Thyroid gland (tissue), 4 donors: Measurements from ENCODE around the gene SSTR4. TPM values are rescaled to one million over a fixed set of nuclear protein-coding genes. Genes with fewer than 3 reads are reported as not detected.

Experiments used
- DNase-seq, 2 donors: peaks; one replicate each; pipeline ENCODE4 v3.0.0-alpha.2; 2019
- H3K27ac ChIP-seq, 3 donors: fragments of 200-600 bp; sonication (generic); 1 replicate in 2 of 3; 2 replicates in 1 of 3; pipeline ENCODE4 v1.5.1; 2016 to 2019; ENCODE audit warnings: mild to moderate bottlenecking in 1 of 3, moderate library complexity in 1 of 3
- H3K27me3 ChIP-seq: fragments of 200-600 bp; sonication (generic); one replicate; pipeline ENCODE4 v1.5.1; 2019
- H3K36me3 ChIP-seq, 2 donors: fragments of 200-600 bp; sonication (generic); one replicate each; pipeline ENCODE4 v1.5.1; 2016 to 2019
- H3K4me1 ChIP-seq, 2 donors: fragments of 200-600 bp; sonication (generic); one replicate each; pipeline ENCODE4 v1.5.1; 2017 to 2019
- H3K4me3 ChIP-seq, 3 donors: fragments of 200-600 bp; sonication (generic); replicated peaks in 1 of 3; 1 replicate in 2 of 3; 2 replicates in 1 of 3; pipeline ENCODE4 v1.5.1; 2016; ENCODE audit warnings: mild to moderate bottlenecking in 1 of 3
- H3K9me3 ChIP-seq: fragments of 200-600 bp; sonication (generic); one replicate; pipeline ENCODE4 v1.5.1; 2017
- CTCF ChIP-seq, 6 experiments: fragments of 200-600 bp in 3 of 6; fragments of 450-650 bp in 3 of 6; sonication (generic) in 3 of 6; IDR thresholded peaks; one replicate each; pipeline ENCODE4 v1.5.1; 2016 to 2019; ENCODE audit warnings: antibody characterized with exemption in 6 of 6, mild to moderate bottlenecking in 2 of 6, inconsistent platforms in 1 of 6, moderate library complexity in 1 of 6
- POLR2A ChIP-seq, 2 donors: fragments of 450-650 bp; IDR thresholded peaks; one replicate each; pipeline ENCODE4 v1.6.1; 2017; ENCODE audit warnings: antibody characterized with exemption in 2 of 2, mild to moderate bottlenecking in 2 of 2, moderate library complexity in 1 of 2
- WGBS, 2 donors: methylation state at CpG; one replicate each; pipeline ENCODE4 v1.1.5; 2017; 5-methylcytosine and 5-hydroxymethylcytosine counted together
- intact Hi-C: fragments of 100-400 bp; cut with DNase I; formaldehyde crosslinking; loops from one replicate; pipeline ENCODE4 v1.15.1; 2023
- total RNA-seq, 4 donors: library from RNA; depleted of rRNA; stranded (reverse); fragments of >200 nt; gene quantifications; one replicate each; pipeline ENCODE4 v1.2.3, GENCODE V29; 2016

SSTR4 gene
- total RNA-seq, 4 donors from 2014 or later: not detected

GRCh38 chr20:23008667-23009066 lies 26.4 kb upstream of the SSTR4 start:
- no peak for TF ChIP-seq POLR2A (IDR thresholded peaks at IDR 0.05)
- no peak for TF ChIP-seq CTCF (IDR thresholded peaks at IDR 0.05)
- intact Hi-C loops: no loop called here
- H3K27me3 ChIP-seq: no peaks in the 10 kb centered on the region
- 82 to 96% methylated on average over 2 of the region's 2 CpGs for WGBS, 2 donors
- H3K9me3 ChIP-seq: no peaks in the 10 kb centered on the region
- no peak overlapping the region for H3K4me3 ChIP-seq
- H3K36me3 ChIP-seq: no peaks in the 10 kb centered on the region
- H3K4me1 ChIP-seq: no peaks in the 10 kb centered on the region
- H3K27ac ChIP-seq: no peak overlapping the region
- no peak for DNase-seq

- H3K4me3 ChIP-seq: no peak overlapping the region
- H3K4me1 ChIP-seq: no peaks in the 10 kb centered on the region
- TF ChIP-seq CTCF (IDR thresholded peaks at IDR 0.05) (no peak), POLR2A (IDR thresholded peaks at IDR 0.05) (no peak)
- no peak overlapping the region for H3K27ac ChIP-seq
- no peaks in the 10 kb centered on the region for H3K36me3 ChIP-seq
- no peaks in the 10 kb centered on the region for H3K27me3 ChIP-seq
- no peak for DNase-seq
- intact Hi-C loops: no loop called here
- 36 to 44% methylated on average over 3 of the region's 3 CpGs for WGBS, 2 donors
- no peaks in the 10 kb centered on the region for H3K9me3 ChIP-seq
Observed at GRCh38 chr20:23009636-23010035, 25.5 kb upstream of the SSTR4 start.

- WGBS, 2 donors: 66 to 79% methylated on average over 5 of the region's 5 CpGs
- no peak for DNase-seq
- no peak overlapping the region for H3K27ac ChIP-seq
- H3K36me3 ChIP-seq: no peaks in the 10 kb centered on the region
- intact Hi-C loops: no loop called here
- TF ChIP-seq POLR2A (IDR thresholded peaks at IDR 0.05) (no peak), CTCF (IDR thresholded peaks at IDR 0.05) (no peak)
- H3K4me3 ChIP-seq: no peak overlapping the region
- no peaks in the 10 kb centered on the region for H3K27me3 ChIP-seq
- H3K4me1 ChIP-seq: no peaks in the 10 kb centered on the region
- H3K9me3 ChIP-seq: no peaks in the 10 kb centered on the region
Observed at GRCh38 chr20:23010096-23010495, 25.0 kb upstream of the SSTR4 start.

GRCh38 chr20:23011008-23011721 lies 23.9 kb upstream of the SSTR4 start:
- no peak for DNase-seq
- intact Hi-C loops: no loop called here
- WGBS, 2 donors: 92% methylated on average over 10 to 11 of the region's 11 CpGs
- Histone ChIP-seq H3K9me3 (no peaks in the 10 kb centered on the region), H3K27ac (no peak overlapping the region), H3K4me3 (no peak overlapping the region), H3K36me3 (no peaks in the 10 kb centered on the region), H3K27me3 (no peaks in the 10 kb centered on the region), H3K4me1 (no peaks in the 10 kb centered on the region)
- no peak for TF ChIP-seq POLR2A (IDR thresholded peaks at IDR 0.05)
- no peak for TF ChIP-seq CTCF (IDR thresholded peaks at IDR 0.05)

- Histone ChIP-seq H3K36me3 (no peaks in the 10 kb centered on the region), H3K27ac (no peak overlapping the region), H3K4me1 (peaks cover 0 to 12% of the 10 kb centered on the region in 2 donors), H3K9me3 (no peaks in the 10 kb centered on the region), H3K27me3 (no peaks in the 10 kb centered on the region), H3K4me3 (no peak overlapping the region)
- no peak for DNase-seq
- WGBS, 2 donors: 49 to 63% methylated on average over 5 of the region's 5 CpGs
- intact Hi-C loops: no loop called here
- TF ChIP-seq POLR2A (IDR thresholded peaks at IDR 0.05) (no peak), CTCF (IDR thresholded peaks at IDR 0.05) (no peak)
Observed at GRCh38 chr20:23013429-23013828, 21.7 kb upstream of the SSTR4 start.
